ENCODE measurements around the gene IGF2R.

IGF2R gene

GRCh38 chr6:160042014-160042773 is 73.3 kb downstream of the IGF2R start:
- H3K36me3 Mint-ChIP-seq (ENCODE audit: low read depth): peaks cover 48% of the 10 kb centered on the region
- no peaks in the 10 kb centered on the region for H3K27me3 Mint-ChIP-seq (ENCODE audit: low read depth)
- H3K4me1 Mint-ChIP-seq (ENCODE audit: low read depth): peaks cover 29% of the 10 kb centered on the region
- H3K9me3 Mint-ChIP-seq: no peaks in the 10 kb centered on the region
- no peak overlapping the region for H3K4me3 Mint-ChIP-seq
- H3K27ac Mint-ChIP-seq: peak overlapping the region; percentile 23

- Mint-ChIP-seq H3K27ac (no peak overlapping the region), H3K27me3 (ENCODE audit: low read depth) (no peaks in the 10 kb centered on the region), H3K4me1 (ENCODE audit: low read depth) (peaks cover 27% of the 10 kb centered on the region), H3K4me3 (no peak overlapping the region), H3K9me3 (no peaks in the 10 kb centered on the region), H3K36me3 (ENCODE audit: low read depth) (peaks cover 50% of the 10 kb centered on the region)
These were observed 74.0 kb downstream of the IGF2R start for GRCh38 chr6:160042788-160043301.

GRCh38 chr6:160043784-160044183 is 74.9 kb downstream of the IGF2R start:
- H3K27me3 Mint-ChIP-seq (ENCODE audit: low read depth): no peaks in the 10 kb centered on the region
- H3K36me3 Mint-ChIP-seq (ENCODE audit: low read depth): peaks cover 50% of the 10 kb centered on the region
- no peaks in the 10 kb centered on the region for H3K9me3 Mint-ChIP-seq

GRCh38 chr6:160044687-160045086 is 75.8 kb downstream of the IGF2R start:
- Mint-ChIP-seq H3K27me3 (ENCODE audit: low read depth) (no peaks in the 10 kb centered on the region), H3K4me1 (ENCODE audit: low read depth) (peaks cover 19% of the 10 kb centered on the region), H3K9me3 (no peaks in the 10 kb centered on the region), H3K27ac (no peak overlapping the region), H3K4me3 (no peak overlapping the region), H3K36me3 (ENCODE audit: low read depth) (peaks cover 56% of the 10 kb centered on the region)

More at GRCh38 chr6:160043784-160044183, 74.9 kb downstream of the IGF2R start:
- Mint-ChIP-seq H3K27ac (no peak overlapping the region), H3K4me3 (no peak overlapping the region), H3K4me1 (ENCODE audit: low read depth) (peaks cover 19% of the 10 kb centered on the region)

GRCh38 chr6:160048471-160048870 is 79.6 kb downstream of the IGF2R start:
- H3K27me3 Mint-ChIP-seq (ENCODE audit: low read depth): no peaks in the 10 kb centered on the region
- no peak overlapping the region for H3K4me3 Mint-ChIP-seq
- no peak overlapping the region for H3K27ac Mint-ChIP-seq
- H3K4me1 Mint-ChIP-seq (ENCODE audit: low read depth): peaks cover 25% of the 10 kb centered on the region
- peaks cover 64% of the 10 kb centered on the region for H3K36me3 Mint-ChIP-seq (ENCODE audit: low read depth)
- no peaks in the 10 kb centered on the region for H3K9me3 Mint-ChIP-seq

GRCh38 chr6:160049346-160049745 is 80.5 kb downstream of the IGF2R start:
- Mint-ChIP-seq H3K9me3 (no peaks in the 10 kb centered on the region), H3K36me3 (ENCODE audit: low read depth) (peaks cover 68% of the 10 kb centered on the region), H3K27ac (no peak overlapping the region), H3K27me3 (ENCODE audit: low read depth) (no peaks in the 10 kb centered on the region), H3K4me1 (ENCODE audit: low read depth) (peaks cover 29% of the 10 kb centered on the region), H3K4me3 (no peak overlapping the region)

GRCh38 chr6:160050022-160050421 is 81.1 kb downstream of the IGF2R start:
- Mint-ChIP-seq H3K4me1 (ENCODE audit: low read depth) (peaks cover 31% of the 10 kb centered on the region), H3K4me3 (no peak overlapping the region), H3K9me3 (no peaks in the 10 kb centered on the region), H3K27ac (no peak overlapping the region), H3K27me3 (ENCODE audit: low read depth) (no peaks in the 10 kb centered on the region), H3K36me3 (ENCODE audit: low read depth) (peaks cover 66% of the 10 kb centered on the region)

- Mint-ChIP-seq H3K27ac (peak overlapping the region; percentile 69), H3K4me1 (ENCODE audit: low read depth) (peaks cover 33% of the 10 kb centered on the region), H3K4me3 (no peak overlapping the region)
These were observed 82.5 kb downstream of the IGF2R start for GRCh38 chr6:160051390-160051789.

GRCh38 chr6:160054271-160054670 is 85.4 kb downstream of the IGF2R start:
- H3K27ac Mint-ChIP-seq: no peak overlapping the region
- H3K4me3 Mint-ChIP-seq: no peak overlapping the region
- peaks cover 39% of the 10 kb centered on the region for H3K4me1 Mint-ChIP-seq (ENCODE audit: low read depth)
- no peaks in the 10 kb centered on the region for H3K9me3 Mint-ChIP-seq
- H3K27me3 Mint-ChIP-seq (ENCODE audit: low read depth): no peaks in the 10 kb centered on the region
- H3K36me3 Mint-ChIP-seq (ENCODE audit: low read depth): peaks cover 68% of the 10 kb centered on the region

More at GRCh38 chr6:160051390-160051789, 82.5 kb downstream of the IGF2R start:
- no peaks in the 10 kb centered on the region for H3K9me3 Mint-ChIP-seq
- H3K27me3 Mint-ChIP-seq (ENCODE audit: low read depth): no peaks in the 10 kb centered on the region
- H3K36me3 Mint-ChIP-seq (ENCODE audit: low read depth): peaks cover 65% of the 10 kb centered on the region

- Mint-ChIP-seq H3K4me3 (no peak overlapping the region), H3K27ac (no peak overlapping the region)
These were observed 86.0 kb downstream of the IGF2R start for GRCh38 chr6:160054913-160055312.

GRCh38 chr6:160055378-160055777 is 86.5 kb downstream of the IGF2R start:
- peaks cover 36% of the 10 kb centered on the region for H3K4me1 Mint-ChIP-seq (ENCODE audit: low read depth)
- H3K9me3 Mint-ChIP-seq: no peaks in the 10 kb centered on the region
- peaks cover 66% of the 10 kb centered on the region for H3K36me3 Mint-ChIP-seq (ENCODE audit: low read depth)
- no peaks in the 10 kb centered on the region for H3K27me3 Mint-ChIP-seq (ENCODE audit: low read depth)
- H3K4me3 Mint-ChIP-seq: no peak overlapping the region
- H3K27ac Mint-ChIP-seq: no peak overlapping the region

More at GRCh38 chr6:160054913-160055312, 86.0 kb downstream of the IGF2R start:
- Mint-ChIP-seq H3K9me3 (no peaks in the 10 kb centered on the region), H3K36me3 (ENCODE audit: low read depth) (peaks cover 66% of the 10 kb centered on the region), H3K27me3 (ENCODE audit: low read depth) (no peaks in the 10 kb centered on the region), H3K4me1 (ENCODE audit: low read depth) (peaks cover 36% of the 10 kb centered on the region)

- H3K27me3 Mint-ChIP-seq (ENCODE audit: low read depth): no peaks in the 10 kb centered on the region
- no peak overlapping the region for H3K27ac Mint-ChIP-seq
- peaks cover 66% of the 10 kb centered on the region for H3K36me3 Mint-ChIP-seq (ENCODE audit: low read depth)
- peaks cover 32% of the 10 kb centered on the region for H3K4me1 Mint-ChIP-seq (ENCODE audit: low read depth)
- no peak overlapping the region for H3K4me3 Mint-ChIP-seq
- no peaks in the 10 kb centered on the region for H3K9me3 Mint-ChIP-seq
These were observed 86.9 kb downstream of the IGF2R start for GRCh38 chr6:160055813-160056212.

GRCh38 chr6:160057080-160057479 is 88.2 kb downstream of the IGF2R start:
- no peaks in the 10 kb centered on the region for H3K9me3 Mint-ChIP-seq
- peaks cover 21% of the 10 kb centered on the region for H3K4me1 Mint-ChIP-seq (ENCODE audit: low read depth)
- H3K36me3 Mint-ChIP-seq (ENCODE audit: low read depth): peaks cover 58% of the 10 kb centered on the region
- peak overlapping the region; percentile 28 for H3K27ac Mint-ChIP-seq
- no peak overlapping the region for H3K4me3 Mint-ChIP-seq
- H3K27me3 Mint-ChIP-seq (ENCODE audit: low read depth): no peaks in the 10 kb centered on the region

GRCh38 chr6:160058603-160059215 is 89.8 kb downstream of the IGF2R start:
- Mint-ChIP-seq H3K36me3 (ENCODE audit: low read depth) (peaks cover 52% of the 10 kb centered on the region), H3K4me1 (ENCODE audit: low read depth) (peaks cover 17% of the 10 kb centered on the region), H3K9me3 (no peaks in the 10 kb centered on the region), H3K27me3 (ENCODE audit: low read depth) (no peaks in the 10 kb centered on the region), H3K4me3 (no peak overlapping the region), H3K27ac (no peak overlapping the region)

- H3K4me3 Mint-ChIP-seq: no peak overlapping the region
- peaks cover 12% of the 10 kb centered on the region for H3K4me1 Mint-ChIP-seq (ENCODE audit: low read depth)
- no peaks in the 10 kb centered on the region for H3K27me3 Mint-ChIP-seq (ENCODE audit: low read depth)
- H3K36me3 Mint-ChIP-seq (ENCODE audit: low read depth): peaks cover 57% of the 10 kb centered on the region
- no peak overlapping the region for H3K27ac Mint-ChIP-seq
- no peaks in the 10 kb centered on the region for H3K9me3 Mint-ChIP-seq
These were observed 91.3 kb downstream of the IGF2R start for GRCh38 chr6:160060221-160060620.
